Neural progenitor cell (in vitro differentiated cells): ENCODE results near the gene NKD1. TPM values are rescaled to one million over a fixed set of nuclear protein-coding genes. Genes with fewer than 3 reads are reported as not detected.

Source experiments
- DNase-seq: peaks from one replicate; pipeline ENCODE4 v3.0.0-alpha.2; 2016; ENCODE audit warnings: low spot score
- H2AFZ ChIP-seq: fragments of 200-600 bp; sonication (generic); replicated peaks from 2 replicates; pipeline ENCODE4 v1.6.1; 2016; ENCODE audit warnings: antibody characterized with exemption
- H3F3A ChIP-seq: fragments of 200-600 bp; sonication (generic); 2 replicates; pipeline ENCODE4 v1.6.1; 2016; ENCODE audit warnings: antibody characterized with exemption, low read depth
- H3K27ac ChIP-seq: fragments of 200-600 bp; sonication (generic); 2 replicates; pipeline ENCODE4 v1.5.1; 2016; ENCODE audit warnings: mild to moderate bottlenecking
- H3K27me3 ChIP-seq: fragments of 200-600 bp; sonication (generic); 2 replicates; pipeline ENCODE4 v1.6.1; 2016; ENCODE audit warnings: mild to moderate bottlenecking, moderate library complexity
- H3K36me3 ChIP-seq: fragments of 200-600 bp; sonication (generic); 2 replicates; pipeline ENCODE4 v1.5.1; 2016
- H3K4me1 ChIP-seq: fragments of 200-600 bp; sonication (generic); 2 replicates; pipeline ENCODE4 v1.6.1; 2016; ENCODE audit warnings: mixed run types
- H3K4me2 ChIP-seq: fragments of 200-600 bp; sonication (generic); 2 replicates; pipeline ENCODE4 v1.6.1; 2016
- H3K4me3 ChIP-seq: fragments of 200-600 bp; sonication (generic); 2 replicates; pipeline ENCODE4 v1.5.1; 2016
- H3K79me2 ChIP-seq: fragments of 200-600 bp; sonication (generic); 2 replicates; pipeline ENCODE4 v1.6.1; 2016; ENCODE audit warnings: low read depth
- H3K9ac ChIP-seq: fragments of 200-600 bp; sonication (generic); 2 replicates; pipeline ENCODE4 v1.6.1; 2016
- H3K9me3 ChIP-seq: fragments of 200-600 bp; sonication (generic); 2 replicates; pipeline ENCODE4 v1.5.1; 2016; ENCODE audit warnings: low read depth
- H4K20me1 ChIP-seq: fragments of 200-600 bp; sonication (generic); 2 replicates; pipeline ENCODE4 v1.6.1; 2016; ENCODE audit warnings: low read depth
- H3K27ac Mint-ChIP-seq: 3 replicates; pipeline ENCODE4 v1.8.0; 2021; ENCODE audit warnings: mixed read lengths
- H3K27me3 Mint-ChIP-seq: 2 replicates; pipeline ENCODE4 v1.8.0; 2022; ENCODE audit warnings: low read depth, mild to moderate bottlenecking, inconsistent platforms, moderate library complexity, mixed read lengths; ENCODE audit not compliant: insufficient read depth
- H3K36me3 Mint-ChIP-seq: 3 replicates; pipeline ENCODE4 v1.8.0; 2021; ENCODE audit warnings: mixed read lengths
- H3K4me1 Mint-ChIP-seq: 3 replicates; pipeline ENCODE4 v1.8.0; 2021; ENCODE audit warnings: mixed read lengths
- H3K4me3 Mint-ChIP-seq: 3 replicates; pipeline ENCODE4 v1.8.0; 2021; ENCODE audit warnings: mild to moderate bottlenecking, moderate library complexity, mixed read lengths
- H3K9me3 Mint-ChIP-seq: 3 replicates; pipeline ENCODE4 v1.8.0; 2020; ENCODE audit warnings: mixed read lengths
- CTCF ChIP-seq: fragments of 200-600 bp; sonication (generic); IDR thresholded peaks from 2 replicates; pipeline ENCODE4 v1.5.1; 2017; ENCODE audit warnings: antibody characterized with exemption, mild to moderate bottlenecking
- EZH2 ChIP-seq: fragments of 200-600 bp; sonication (generic); IDR thresholded peaks from 2 replicates; pipeline ENCODE4 v1.6.1; 2017; ENCODE audit warnings: antibody characterized with exemption, mild to moderate bottlenecking, moderate library complexity
- EZH2phosphoT487 ChIP-seq: fragments of 200-600 bp; sonication (generic); IDR thresholded peaks from 2 replicates; pipeline ENCODE4 v1.6.1; 2017; ENCODE audit warnings: antibody characterized with exemption
- total RNA-seq: library from RNA; depleted of rRNA; stranded (reverse); fragments of >200 nt; gene quantifications from 2 replicates; pipeline ENCODE4 v1.2.3, GENCODE V29; 2015; ENCODE audit warnings: low replicate concordance

The NKD1 gene
- total RNA-seq, 1 donor from 2014 or later, result 5.3 TPM

DNA sequence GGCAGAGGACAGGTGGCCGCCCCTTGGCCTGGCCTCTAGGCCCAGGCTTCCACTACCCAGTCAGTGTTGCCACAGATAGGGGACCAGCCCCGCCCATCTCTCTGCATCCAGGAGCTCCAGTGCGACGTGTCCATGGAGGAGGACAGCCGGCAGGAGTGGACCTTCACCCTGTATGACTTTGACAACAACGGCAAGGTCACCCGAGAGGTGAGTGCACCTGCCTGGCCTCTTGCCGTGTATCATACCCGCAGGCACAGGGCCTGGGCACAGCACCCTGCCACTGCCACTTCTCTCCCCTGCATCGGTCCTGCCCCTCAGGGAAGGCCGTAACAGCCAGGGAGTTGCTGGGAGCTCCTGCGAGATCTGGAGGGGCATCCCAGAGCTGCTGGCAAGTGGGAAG is 77.2 kb downstream of the NKD1 start:
- TF ChIP-seq EZH2 (no peak), CTCF (no peak), EZH2phosphoT487 (no peak)
- no peak overlapping the region for H3K4me2 ChIP-seq
- no peak overlapping the region for H2AFZ ChIP-seq
- Mint-ChIP-seq H3K4me3 (no peak overlapping the region), H3K9me3 (no peaks in the 10 kb centered on the region), H3K4me1 (peaks cover 3% of the 10 kb centered on the region), H3K36me3 (peaks cover 30% of the 10 kb centered on the region), H3K27ac (no peak overlapping the region), H3K27me3 (peaks cover 11% of the 10 kb centered on the region)
- H3K9me3 ChIP-seq, result no peaks in the 10 kb centered on the region
- H4K20me1 ChIP-seq, result no peaks in the 10 kb centered on the region
- no peaks in the 10 kb centered on the region for H3K79me2 ChIP-seq
- DNase-seq, result no peak
- no peaks in the 10 kb centered on the region for H3K36me3 ChIP-seq
- no peaks in the 10 kb centered on the region for H3K27me3 ChIP-seq
- no peak overlapping the region for H3K4me3 ChIP-seq
- no peak overlapping the region for H3K9ac ChIP-seq
- no peaks in the 10 kb centered on the region for H3F3A ChIP-seq
- no peaks in the 10 kb centered on the region for H3K4me1 ChIP-seq
- H3K27ac ChIP-seq, result no peak overlapping the region

DNA sequence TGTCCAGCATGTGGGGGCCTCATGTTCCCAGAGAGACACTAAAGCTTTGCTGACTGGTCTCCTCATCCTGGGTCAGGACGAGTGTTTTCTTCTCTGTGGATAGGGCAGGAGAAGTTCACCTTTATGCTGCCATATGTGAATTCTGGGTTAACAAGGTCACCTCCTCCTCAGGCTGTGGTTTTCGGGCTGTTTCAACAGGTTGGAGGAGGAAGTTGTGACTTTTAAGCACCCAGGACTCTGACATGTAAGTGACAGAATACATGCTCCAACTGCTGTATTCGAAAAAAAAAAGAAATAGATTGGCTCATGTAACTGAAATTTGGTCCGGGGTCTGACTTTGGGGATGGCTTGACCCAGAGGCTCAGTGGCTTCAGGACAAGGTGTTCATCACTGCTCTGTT is 78.7 kb downstream of the NKD1 start:
- H3K4me2 ChIP-seq, result no peak overlapping the region
- no peak overlapping the region for H3K27ac ChIP-seq
- DNase-seq, result no peak
- H3K79me2 ChIP-seq, result no peaks in the 10 kb centered on the region
- no peaks in the 10 kb centered on the region for H3F3A ChIP-seq
- H3K36me3 ChIP-seq, result no peaks in the 10 kb centered on the region
- TF ChIP-seq CTCF (no peak), EZH2phosphoT487 (no peak), EZH2 (no peak)
- H3K9me3 ChIP-seq, result no peaks in the 10 kb centered on the region
- H4K20me1 ChIP-seq, result no peaks in the 10 kb centered on the region
- peaks cover 14% of the 10 kb centered on the region for H3K27me3 Mint-ChIP-seq
- peaks cover 4% of the 10 kb centered on the region for H3K4me1 Mint-ChIP-seq
- H2AFZ ChIP-seq, result no peak overlapping the region
- no peaks in the 10 kb centered on the region for H3K4me1 ChIP-seq
- no peak overlapping the region for H3K4me3 Mint-ChIP-seq
- no peak overlapping the region for H3K4me3 ChIP-seq
- H3K27ac Mint-ChIP-seq, result peak overlapping the region; percentile 89
- no peaks in the 10 kb centered on the region for H3K27me3 ChIP-seq
- no peaks in the 10 kb centered on the region for H3K9me3 Mint-ChIP-seq
- peaks cover 31% of the 10 kb centered on the region for H3K36me3 Mint-ChIP-seq
- H3K9ac ChIP-seq, result no peak overlapping the region

DNA sequence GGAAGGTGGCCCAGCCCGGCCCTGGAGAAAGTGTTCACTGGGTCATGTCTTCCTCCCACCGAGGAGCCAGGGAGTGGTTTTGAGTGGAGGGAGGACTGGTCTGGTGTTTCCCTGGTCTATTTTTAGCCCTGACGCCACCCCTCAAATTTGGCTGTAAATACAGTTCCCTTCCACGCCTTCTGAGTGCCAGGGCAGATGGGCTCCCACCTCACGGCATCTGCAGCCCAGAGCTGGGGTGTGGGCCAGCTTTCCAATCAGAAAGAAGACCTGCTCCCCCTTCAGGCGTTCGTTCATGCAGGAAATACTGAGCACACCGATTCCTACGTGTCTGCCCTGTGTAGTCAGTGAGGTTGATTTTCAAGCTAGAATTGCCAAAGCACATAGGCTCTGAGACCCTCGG is 79.2 kb downstream of the NKD1 start:
- H3K9ac ChIP-seq, result no peak overlapping the region
- H3K36me3 ChIP-seq, result no peaks in the 10 kb centered on the region
- H3K27ac Mint-ChIP-seq, result peak overlapping the region; percentile 83
- H3K4me3 ChIP-seq, result no peak overlapping the region
- peaks cover 34% of the 10 kb centered on the region for H3K36me3 Mint-ChIP-seq
- H3K27me3 Mint-ChIP-seq, result peaks cover 13% of the 10 kb centered on the region
- peaks cover 4% of the 10 kb centered on the region for H3K4me1 Mint-ChIP-seq
- no peaks in the 10 kb centered on the region for H3K9me3 ChIP-seq
- H3K27ac ChIP-seq, result no peak overlapping the region
- no peak overlapping the region for H3K4me3 Mint-ChIP-seq
- no peaks in the 10 kb centered on the region for H3F3A ChIP-seq
- H3K9me3 Mint-ChIP-seq, result no peaks in the 10 kb centered on the region
- no peak overlapping the region for H3K4me2 ChIP-seq
- no peak overlapping the region for H2AFZ ChIP-seq
- H3K4me1 ChIP-seq, result no peaks in the 10 kb centered on the region
- TF ChIP-seq EZH2phosphoT487 (no peak), CTCF (peak; percentile 36)
- H4K20me1 ChIP-seq, result no peaks in the 10 kb centered on the region
- DNase-seq, result peak; percentile 58
- H3K79me2 ChIP-seq, result no peaks in the 10 kb centered on the region
- H3K27me3 ChIP-seq, result no peaks in the 10 kb centered on the region
